HEK293 (cell line): ENCODE data around the gene PAEP.

ENCODE experiments used
- CTCF ChIA-PET: fragments of 350-600 bp; formaldehyde crosslinking; extraction: SDS; loops from one replicate; lab custom pipeline; 2021; ENCODE audit warnings: antibody characterized with exemption; lab: Yijun Ruan, JAX
- POLR2A ChIA-PET: fragments of 300-600 bp; formaldehyde crosslinking; extraction: SDS; loops from one replicate; lab custom pipeline; 2020; ENCODE audit warnings: antibody characterized with exemption, inconsistent platforms; lab: Yijun Ruan, JAX
- H3K27ac ChIP-seq: fragments of 200-500 bp; sonication (Bioruptor generic); 2 replicates; pipeline ENCODE4 v1.5.1; 2014; ENCODE audit warnings: low read depth, low read length, control low read depth, inconsistent platforms; ENCODE audit errors: extremely low read depth
- H3K36me3 ChIP-seq, 2 experiments: fragments of 200-500 bp in 1 of 2; sonication (Bioruptor generic) in 1 of 2; 1 replicate in 1 of 2; 2 replicates in 1 of 2; pipeline ENCODE4 v1.5.1; 2014 to 2017; ENCODE audit warnings: inconsistent platforms in 2 of 2, low read length in 2 of 2; ENCODE audit not compliant: control insufficient read depth in 2 of 2, insufficient read depth in 1 of 2
- H3K4me1 ChIP-seq: fragments of 200-500 bp; sonication (Bioruptor generic); 2 replicates; pipeline ENCODE4 v1.5.1; 2014; ENCODE audit warnings: mild to moderate bottlenecking, low read length, inconsistent platforms; ENCODE audit not compliant: control insufficient read depth, insufficient read depth
- H3K4me3 ChIP-seq: 2 replicates; pipeline ENCODE4 v1.5.1; 2011; ENCODE audit warnings: low read depth, mild to moderate bottlenecking, control low read depth, low read length, moderate library complexity
- H3K9me3 ChIP-seq: fragments of 200-500 bp; sonication (Bioruptor generic); 2 replicates; pipeline ENCODE4 v1.5.1; 2014; ENCODE audit warnings: low read depth, low read length, inconsistent platforms; ENCODE audit not compliant: control insufficient read depth, insufficient read depth
- BCL6B ChIP-seq: fragments of 450-650 bp; formaldehyde crosslinking; IDR thresholded peaks from 2 replicates; pipeline ENCODE4 v1.5.1; 2017; ENCODE audit warnings: missing biosample characterization, missing genetic modification characterization
- CTCF ChIP-seq: fragments of 450-650 bp; formaldehyde crosslinking; IDR thresholded peaks from 2 replicates; pipeline ENCODE4 v1.5.1; 2016; ENCODE audit warnings: missing biosample characterization, missing genetic modification characterization
- ELK4 ChIP-seq: IDR thresholded peaks from 2 replicates; pipeline ENCODE4 v1.6.1; 2011; ENCODE audit warnings: mild to moderate bottlenecking, low read depth, low read length, borderline replicate concordance
- GLIS1 ChIP-seq: fragments of 450-650 bp; formaldehyde crosslinking; IDR thresholded peaks from 2 replicates; pipeline ENCODE4 v1.5.1; 2016; ENCODE audit warnings: missing biosample characterization, missing genetic modification characterization
- HOXA7 ChIP-seq: sonication (generic); formaldehyde crosslinking; IDR thresholded peaks from 2 replicates; pipeline ENCODE4 v1.8.1; 2022; ENCODE audit warnings: missing genetic modification reagents, borderline replicate concordance
- SP7 ChIP-seq: fragments of 450-650 bp; formaldehyde crosslinking; IDR thresholded peaks from 2 replicates; pipeline ENCODE4 v1.5.1; 2016; ENCODE audit warnings: missing biosample characterization, missing genetic modification characterization
- ZBTB8A ChIP-seq: fragments of 450-650 bp; formaldehyde crosslinking; IDR thresholded peaks from 2 replicates; pipeline ENCODE4 v1.5.1; 2016; ENCODE audit warnings: missing biosample characterization, missing genetic modification characterization
- ZFP69B ChIP-seq: fragments of 450-650 bp; formaldehyde crosslinking; IDR thresholded peaks from 2 replicates; pipeline ENCODE4 v1.5.1; 2016; ENCODE audit warnings: missing biosample characterization, missing genetic modification characterization
- ZNF132 ChIP-seq: fragments of 450-650 bp; formaldehyde crosslinking; IDR thresholded peaks from 2 replicates; pipeline ENCODE4 v1.5.1; 2017; ENCODE audit warnings: missing biosample characterization, missing genetic modification characterization, borderline replicate concordance
- ZNF169 ChIP-seq: fragments of 450-650 bp; formaldehyde crosslinking; IDR thresholded peaks from 2 replicates; pipeline ENCODE4 v1.5.1; 2016; ENCODE audit warnings: missing biosample characterization, missing genetic modification characterization
- ZNF223 ChIP-seq: fragments of 450-650 bp; formaldehyde crosslinking; IDR thresholded peaks from 2 replicates; pipeline ENCODE4 v1.5.1; 2016; ENCODE audit warnings: missing biosample characterization, missing genetic modification characterization
- ZNF274 ChIP-seq, 2 experiments: fragments of 200-500 bp in 1 of 2; fragments of 450-650 bp in 1 of 2; sonication (Bioruptor generic) in 1 of 2; formaldehyde crosslinking in 1 of 2; IDR thresholded peaks; 2 replicates each; pipeline versions ENCODE4 v1.5.1 to v1.6.1; 2014 to 2016; ENCODE audit warnings: borderline replicate concordance in 1 of 2, inconsistent platforms in 1 of 2, low read length in 1 of 2, missing biosample characterization in 1 of 2, missing genetic modification characterization in 1 of 2
- ZNF280C ChIP-seq: fragments of 450-650 bp; formaldehyde crosslinking; IDR thresholded peaks from 2 replicates; pipeline ENCODE4 v1.5.1; 2016; ENCODE audit warnings: missing biosample characterization, missing genetic modification characterization
- ZNF350 ChIP-seq: fragments of 450-650 bp; formaldehyde crosslinking; IDR thresholded peaks from 2 replicates; pipeline ENCODE4 v1.5.0; 2017; ENCODE audit warnings: missing biosample characterization, mild to moderate bottlenecking, missing genetic modification characterization
- ZNF37A ChIP-seq: fragments of 450-650 bp; IDR thresholded peaks from 2 replicates; pipeline ENCODE4 v1.5.1; 2018; ENCODE audit warnings: missing biosample characterization, missing genetic modification characterization
- ZNF433 ChIP-seq: fragments of 450-650 bp; formaldehyde crosslinking; IDR thresholded peaks from 2 replicates; pipeline ENCODE4 v1.5.1; 2016; ENCODE audit warnings: missing biosample characterization, missing genetic modification characterization, low read depth
- ZNF529 ChIP-seq: fragments of 450-650 bp; formaldehyde crosslinking; IDR thresholded peaks from 2 replicates; pipeline ENCODE4 v1.5.1; 2017; ENCODE audit warnings: missing genetic modification characterization, missing biosample characterization; ENCODE audit not compliant: insufficient replicate concordance
- ZNF600 ChIP-seq: fragments of 450-650 bp; formaldehyde crosslinking; IDR thresholded peaks from 2 replicates; pipeline ENCODE4 v1.5.1; 2016; ENCODE audit warnings: missing biosample characterization, missing genetic modification characterization
- ZNF639 ChIP-seq: fragments of 450-650 bp; formaldehyde crosslinking; IDR thresholded peaks from 2 replicates; pipeline ENCODE4 v1.5.1; 2016; ENCODE audit warnings: missing biosample characterization, missing genetic modification characterization
- ZNF670 ChIP-seq: fragments of 450-650 bp; formaldehyde crosslinking; IDR thresholded peaks from 2 replicates; pipeline ENCODE4 v1.5.1; 2016; ENCODE audit warnings: missing biosample characterization, missing genetic modification characterization, low read depth

The PAEP gene

GRCh38 chr9:135574331-135574730 is 12.8 kb downstream of the PAEP start:
- POLR2A ChIA-PET, result no interaction called here
- no peak for TF ChIP-seq ZNF529
- no peak for TF ChIP-seq ZNF639 (tag by site-specific recombination)
- no peak for TF ChIP-seq ZNF350
- TF ChIP-seq GLIS1 (tag by site-specific recombination), result no peak
- TF ChIP-seq ZNF274 (IDR thresholded peaks at IDR 0.05; ENCODE audit: low read length), result no peak
- TF ChIP-seq ZNF274 (tag by site-specific recombination; IDR thresholded peaks at IDR 0.05; ENCODE audit: borderline replicate concordance), result no peak
- no peak for TF ChIP-seq CTCF
- no peak for TF ChIP-seq HOXA7 (CRISPR knock-in tag)
- Histone ChIP-seq H3K36me3 (no peaks in the 10 kb centered on the region), H3K27ac (no peak overlapping the region), H3K9me3 (no peaks in the 10 kb centered on the region), H3K4me1 (no peaks in the 10 kb centered on the region), H3K4me3 (no peak overlapping the region)
- CTCF ChIA-PET, result no interaction called here

- CTCF ChIA-PET, result no interaction called here
- TF ChIP-seq ZNF132 (tag by site-specific recombination), result no peak
- no peak for TF ChIP-seq ZNF280C (tag by site-specific recombination)
- TF ChIP-seq ZFP69B (tag by site-specific recombination), result no peak
- no peak for TF ChIP-seq ZBTB8A (tag by site-specific recombination)
- no peak for TF ChIP-seq SP7
- no peak for TF ChIP-seq ZNF169 (tag by site-specific recombination)
- no peak for TF ChIP-seq ZNF600 (tag by site-specific recombination)
- no peak for TF ChIP-seq ZNF223 (tag by site-specific recombination)
- no peak for TF ChIP-seq ZNF433 (tag by site-specific recombination)
- TF ChIP-seq GLIS1 (tag by site-specific recombination), result no peak
- no peak for TF ChIP-seq ZNF37A (tag by site-specific recombination)
- TF ChIP-seq ZNF670 (tag by site-specific recombination), result no peak
- no peak for TF ChIP-seq BCL6B (tag by site-specific recombination)
- TF ChIP-seq ELK4, result no peak
- H3K9me3 ChIP-seq, result no peaks in the 10 kb centered on the region
- no peak overlapping the region for H3K4me3 ChIP-seq
- H3K4me1 ChIP-seq, result no peaks in the 10 kb centered on the region
- no peaks in the 10 kb centered on the region for H3K36me3 ChIP-seq
- POLR2A ChIA-PET, result no interaction called here
- H3K27ac ChIP-seq, result no peak overlapping the region
These were observed 13.4 kb downstream of the PAEP start for GRCh38 chr9:135574943-135575342.
